Trophoblast cell (in vitro differentiated cells and primary cell): ENCODE measurements around the gene CEP250.
A peak's percentile ranks its signal among the peaks of the same experiment; 100 is the strongest.

Experiments
- DNase-seq, 2 donors: peaks; one replicate each; pipeline ENCODE4 v3.0.0-alpha.2; 2016
- H2AFZ ChIP-seq: 2 replicates; pipeline ENCODE4 v1.6.1; 2013; ENCODE audit warnings: low read length, moderate library complexity, mild to moderate bottlenecking; ENCODE audit not compliant: insufficient read depth, poor library complexity
- H2AK5ac ChIP-seq: 2 replicates; pipeline ENCODE4 v1.6.1; 2013; ENCODE audit warnings: mild to moderate bottlenecking, low read length
- H2BK120ac ChIP-seq: 2 replicates; pipeline ENCODE4 v1.6.1; 2013; ENCODE audit warnings: low read length, mild to moderate bottlenecking, moderate library complexity; ENCODE audit not compliant: insufficient read depth, poor library complexity
- H2BK12ac ChIP-seq: 2 replicates; pipeline ENCODE4 v1.6.1; 2013; ENCODE audit warnings: mild to moderate bottlenecking, low read length, moderate library complexity
- H2BK5ac ChIP-seq: 2 replicates; pipeline ENCODE4 v1.6.1; 2013; ENCODE audit warnings: low read length, low read depth, moderate library complexity, mild to moderate bottlenecking; ENCODE audit not compliant: poor library complexity
- H3K14ac ChIP-seq: 2 replicates; pipeline ENCODE4 v1.6.1; 2013; ENCODE audit warnings: mild to moderate bottlenecking, low read length
- H3K18ac ChIP-seq: 2 replicates; pipeline ENCODE4 v1.6.1; 2013; ENCODE audit warnings: mild to moderate bottlenecking, low read length
- H3K23ac ChIP-seq: 2 replicates; pipeline ENCODE4 v1.6.1; 2013; ENCODE audit warnings: low read length
- H3K27ac ChIP-seq: 2 replicates; pipeline ENCODE4 v1.5.1; 2013; ENCODE audit warnings: low read depth, mild to moderate bottlenecking, inconsistent platforms, low read length, moderate library complexity
- H3K27me3 ChIP-seq: 2 replicates; pipeline ENCODE4 v1.6.1; 2013; ENCODE audit warnings: inconsistent platforms, mild to moderate bottlenecking, low read length, moderate library complexity; ENCODE audit not compliant: insufficient read depth
- H3K36me3 ChIP-seq, 2 experiments: 1 replicate in 1 of 2; 2 replicates in 1 of 2; pipeline ENCODE4 v1.6.1; 2013; ENCODE audit warnings: low read length in 2 of 2, mild to moderate bottlenecking in 2 of 2, moderate library complexity in 1 of 2; ENCODE audit not compliant: insufficient read depth in 2 of 2, control insufficient read depth in 1 of 2
- H3K4ac ChIP-seq: 2 replicates; pipeline ENCODE4 v1.6.1; 2013; ENCODE audit warnings: low read depth, mild to moderate bottlenecking, low read length, moderate library complexity
- H3K4me1 ChIP-seq, 2 experiments: 1 replicate in 1 of 2; 2 replicates in 1 of 2; pipeline ENCODE4 v1.6.1; 2013; ENCODE audit warnings: low read length in 2 of 2, mild to moderate bottlenecking in 2 of 2, moderate library complexity in 1 of 2; ENCODE audit not compliant: insufficient read depth in 2 of 2, control insufficient read depth in 1 of 2
- H3K4me2 ChIP-seq: 2 replicates; pipeline ENCODE4 v1.6.1; 2013; ENCODE audit warnings: inconsistent platforms, mild to moderate bottlenecking, low read length, moderate library complexity
- H3K4me3 ChIP-seq: 2 replicates; pipeline ENCODE4 v1.5.1; 2013; ENCODE audit warnings: mild to moderate bottlenecking, low read depth, low read length, inconsistent platforms
- H3K79me1 ChIP-seq: one replicate; pipeline ENCODE4 v1.6.1; 2013; ENCODE audit warnings: low read length
- H3K79me2 ChIP-seq: 2 replicates; pipeline ENCODE4 v1.6.1; 2013; ENCODE audit warnings: low read length, mild to moderate bottlenecking; ENCODE audit not compliant: control insufficient read depth, insufficient read depth, poor library complexity
- H3K9ac ChIP-seq: 2 replicates; pipeline ENCODE4 v1.6.1; 2013; ENCODE audit warnings: mild to moderate bottlenecking, low read length
- H3K9me3 ChIP-seq: 2 replicates; pipeline ENCODE4 v1.6.1; 2013; ENCODE audit warnings: low read depth, mild to moderate bottlenecking, control low read depth, inconsistent platforms, low read length; ENCODE audit not compliant: insufficient read depth
- H4K12ac ChIP-seq: 2 replicates; pipeline ENCODE4 v1.6.1; 2013; ENCODE audit warnings: low read depth, mild to moderate bottlenecking, low read length, moderate library complexity
- H4K8ac ChIP-seq: 2 replicates; pipeline ENCODE4 v1.6.1; 2013; ENCODE audit warnings: low read depth, mild to moderate bottlenecking, low read length, moderate library complexity
- H4K91ac ChIP-seq: one replicate; pipeline ENCODE4 v1.6.1; 2013; ENCODE audit warnings: low read depth, mild to moderate bottlenecking, low read length, moderate library complexity
- WGBS: extraction: QIAGEN DNeasy Blood & Tissue Kit; methylation state at CpG from one replicate; pipeline ENCODE4 v1.1.7; 2013; ENCODE audit warnings: missing lambda C conversion rate; ENCODE audit not compliant: insufficient read length, insufficient coverage; ENCODE audit errors: extremely low coverage; 5-methylcytosine and 5-hydroxymethylcytosine counted together

Gene CEP250

GRCh38 chr20:35461620-35462019 lies 6.2 kb downstream of the CEP250 start:
- no peak overlapping the region for H2AFZ ChIP-seq
- H3K4me2 ChIP-seq: no peak overlapping the region
- no peak overlapping the region for H3K4me3 ChIP-seq
- H3K18ac ChIP-seq: no peak overlapping the region
- no peak overlapping the region for H4K12ac ChIP-seq
- no peak overlapping the region for H2AK5ac ChIP-seq
- H3K79me1 ChIP-seq: no peaks in the 10 kb centered on the region
- H3K27ac ChIP-seq: no peak overlapping the region
- no peak overlapping the region for H3K4ac ChIP-seq
- H3K36me3 ChIP-seq: peaks cover 12 to 22% of the 10 kb centered on the region in 2 experiments
- H4K8ac ChIP-seq: no peak overlapping the region
- H3K4me1 ChIP-seq: peaks cover 0 to 1% of the 10 kb centered on the region in 2 experiments
- no peaks in the 10 kb centered on the region for H3K27me3 ChIP-seq
- no peaks in the 10 kb centered on the region for H3K9me3 ChIP-seq
- H2BK12ac ChIP-seq: no peak overlapping the region
- H3K23ac ChIP-seq: no peak overlapping the region
- H3K14ac ChIP-seq: no peak overlapping the region
- H3K79me2 ChIP-seq: no peaks in the 10 kb centered on the region
- 100% methylated on average over 1 of the region's 3 CpGs for WGBS
- no peak overlapping the region for H2BK5ac ChIP-seq
- no peak overlapping the region for H4K91ac ChIP-seq
- no peak for DNase-seq
- no peak overlapping the region for H2BK120ac ChIP-seq
- H3K9ac ChIP-seq: no peak overlapping the region

- no peaks in the 10 kb centered on the region for H3K9me3 ChIP-seq
- no peak overlapping the region for H3K4ac ChIP-seq
- H3K4me3 ChIP-seq: no peak overlapping the region
- H2AFZ ChIP-seq: no peak overlapping the region
- no peak overlapping the region for H4K91ac ChIP-seq
- H2BK5ac ChIP-seq: no peak overlapping the region
- H3K4me2 ChIP-seq: no peak overlapping the region
- no peak overlapping the region for H3K18ac ChIP-seq
- H3K36me3 ChIP-seq: peaks cover 12 to 22% of the 10 kb centered on the region in 2 experiments
- no CpG with 5 or more reads among the region's 2 CpGs for WGBS
- H3K79me1 ChIP-seq: no peaks in the 10 kb centered on the region
- DNase-seq: no peak
- H2AK5ac ChIP-seq: no peak overlapping the region
- H3K4me1 ChIP-seq: peaks cover 6 to 8% of the 10 kb centered on the region in 2 experiments
- no peak overlapping the region for H3K27ac ChIP-seq
- no peaks in the 10 kb centered on the region for H3K27me3 ChIP-seq
- H3K23ac ChIP-seq: no peak overlapping the region
- H4K8ac ChIP-seq: no peak overlapping the region
- H4K12ac ChIP-seq: no peak overlapping the region
- no peaks in the 10 kb centered on the region for H3K79me2 ChIP-seq
- no peak overlapping the region for H3K14ac ChIP-seq
- no peak overlapping the region for H2BK120ac ChIP-seq
- H2BK12ac ChIP-seq: no peak overlapping the region
- H3K9ac ChIP-seq: no peak overlapping the region
Observed at GRCh38 chr20:35462351-35462750, 7.0 kb downstream of the CEP250 start.

- Histone ChIP-seq H2BK5ac (no peak overlapping the region), H3K79me2 (no peaks in the 10 kb centered on the region), H3K9ac (no peak overlapping the region), H2BK12ac (no peak overlapping the region), H3K18ac (no peak overlapping the region), H3K79me1 (peaks cover 1% of the 10 kb centered on the region), H3K9me3 (no peaks in the 10 kb centered on the region), H3K4me1 (peaks cover 13 to 14% of the 10 kb centered on the region in 2 experiments), H2BK120ac (no peak overlapping the region), H3K4me2 (no peak overlapping the region), H3K14ac (no peak overlapping the region), H3K23ac (no peak overlapping the region), H3K27ac (no peak overlapping the region), H4K91ac (no peak overlapping the region), H3K36me3 (peaks cover 12 to 22% of the 10 kb centered on the region in 2 experiments), H2AFZ (no peak overlapping the region), H4K8ac (no peak overlapping the region), H3K4me3 (no peak overlapping the region), H3K4ac (no peak overlapping the region), H4K12ac (no peak overlapping the region), H2AK5ac (no peak overlapping the region), H3K27me3 (no peaks in the 10 kb centered on the region)
- no CpG with 5 or more reads among the region's 4 CpGs for WGBS
- DNase-seq: peak; percentile 53 to 82
Observed at GRCh38 chr20:35463455-35464300, 8.3 kb downstream of the CEP250 start.

GRCh38 chr20:35465976-35466375 lies 10.6 kb downstream of the CEP250 start:
- Histone ChIP-seq H3K9ac (no peak overlapping the region), H3K23ac (no peak overlapping the region), H3K9me3 (no peaks in the 10 kb centered on the region), H4K91ac (no peak overlapping the region), H4K12ac (no peak overlapping the region), H2BK120ac (no peak overlapping the region), H3K79me1 (peaks cover 1% of the 10 kb centered on the region), H3K4me3 (no peak overlapping the region), H3K79me2 (no peaks in the 10 kb centered on the region), H2AK5ac (no peak overlapping the region), H2BK12ac (no peak overlapping the region), H3K4me1 (peaks cover 14 to 15% of the 10 kb centered on the region in 2 experiments), H2BK5ac (no peak overlapping the region), H4K8ac (no peak overlapping the region), H3K27me3 (no peaks in the 10 kb centered on the region), H3K14ac (no peak overlapping the region), H3K18ac (no peak overlapping the region), H2AFZ (no peak overlapping the region), H3K4ac (no peak overlapping the region), H3K36me3 (peaks cover 13 to 16% of the 10 kb centered on the region in 2 experiments), H3K27ac (no peak overlapping the region), H3K4me2 (no peak overlapping the region)
- WGBS: no CpG with 5 or more reads among the region's 6 CpGs
- DNase-seq: no peak
